WTC11 (cell line): ENCODE results near the gene PM20D2. TPM values are rescaled to one million over a fixed set of nuclear protein-coding genes. Genes with fewer than 3 reads are reported as not detected.

Experiments used
- ATAC-seq: fragments of 200-7000 bp; cut with Tn5 transposase; 2 replicates; pipeline ENCODE4 v1.10.0; 2021; ENCODE audit warnings: mild to moderate bottlenecking, moderate library complexity
- CTCF ChIA-PET: fragments of 300-600 bp; sonication (Branson Sonifier 250); formaldehyde crosslinking; loops from one replicate; lab custom pipeline; 2021; ENCODE audit warnings: antibody characterized with exemption; lab: Charles Lee
- POLR2A ChIA-PET: fragments of 350-600 bp; sonication (Branson Sonifier 250); formaldehyde crosslinking; loops from one replicate; lab custom pipeline; 2021; ENCODE audit warnings: antibody characterized with exemption; lab: Charles Lee
- DNase-seq: peaks from one replicate; pipeline ENCODE4 v3.0.0; 2021; ENCODE audit warnings: low spot score
- H3K27ac Mint-ChIP-seq: 2 replicates; pipeline ENCODE4 v1.8.0; 2021; ENCODE audit warnings: mixed read lengths
- H3K27me3 Mint-ChIP-seq: 2 replicates; pipeline ENCODE4 v1.8.0; 2021; ENCODE audit warnings: low read depth, mild to moderate bottlenecking, moderate library complexity, mixed read lengths
- H3K36me3 Mint-ChIP-seq: 2 replicates; pipeline ENCODE4 v1.8.0; 2021; ENCODE audit warnings: mixed read lengths
- H3K4me1 Mint-ChIP-seq: 2 replicates; pipeline ENCODE4 v1.8.0; 2022; ENCODE audit warnings: mixed read lengths
- H3K4me3 Mint-ChIP-seq: 2 replicates; pipeline ENCODE4 v1.8.0; 2021; ENCODE audit warnings: mild to moderate bottlenecking, moderate library complexity, mixed read lengths
- H3K9me3 Mint-ChIP-seq: 2 replicates; pipeline ENCODE4 v1.8.0; 2021; ENCODE audit warnings: mixed read lengths
- ESRRA ChIP-seq: sonication (generic); formaldehyde crosslinking; IDR thresholded peaks from 2 replicates; pipeline ENCODE4 v1.8.1; 2022; ENCODE audit warnings: mild to moderate bottlenecking, missing genetic modification reagents, borderline replicate concordance
- NR1H2 ChIP-seq: sonication (generic); formaldehyde crosslinking; IDR thresholded peaks from 2 replicates; pipeline ENCODE4 v1.9.0; 2021; ENCODE audit warnings: mild to moderate bottlenecking, moderate library complexity, missing genetic modification reagents
- RELA ChIP-seq: sonication (generic); formaldehyde crosslinking; IDR thresholded peaks from 2 replicates; pipeline ENCODE4 v1.8.1; 2022; ENCODE audit warnings: missing genetic modification reagents, mild to moderate bottlenecking, borderline replicate concordance
- TEAD1 ChIP-seq: sonication (generic); formaldehyde crosslinking; IDR thresholded peaks from 2 replicates; pipeline ENCODE4 v1.8.0; 2022; ENCODE audit warnings: mild to moderate bottlenecking, missing genetic modification reagents
- ZNF121 ChIP-seq: sonication (generic); formaldehyde crosslinking; IDR thresholded peaks from 2 replicates; pipeline ENCODE4 v1.8.0; 2023; ENCODE audit warnings: missing genetic modification reagents
- ZNF317 ChIP-seq: sonication (generic); formaldehyde crosslinking; IDR thresholded peaks from 2 replicates; pipeline ENCODE4 v1.8.1; 2023; ENCODE audit warnings: low read depth, mild to moderate bottlenecking, moderate library complexity, missing genetic modification reagents, borderline replicate concordance
- total RNA-seq: library from RNA; stranded (reverse); gene quantifications from 3 replicates; pipeline ENCODE4 v1.2.3, GENCODE V29; 2021
- TF ChIP-seq, protein P1 (sequence below): fragments of 250-450 bp; sonication (Bioruptor Pico); IDR thresholded peaks from 2 replicates; pipeline ENCODE4 v1.8.0; 2021; ENCODE audit warnings: mild to moderate bottlenecking
- TF ChIP-seq, protein P2 (sequence below): sonication (generic); formaldehyde crosslinking; IDR thresholded peaks from 2 replicates; pipeline ENCODE4 v1.8.0; 2022; ENCODE audit warnings: mild to moderate bottlenecking, missing genetic modification reagents
- TF ChIP-seq, protein P3 (sequence below): fragments of 250-450 bp; sonication (Bioruptor Pico); conservative IDR thresholded peaks from 2 replicates; pipeline ENCODE4 v1.9.0; 2021; ENCODE audit warnings: mild to moderate bottlenecking
- TF ChIP-seq, protein P4 (sequence below): sonication (generic); formaldehyde crosslinking; IDR thresholded peaks from 2 replicates; pipeline ENCODE4 v1.8.0; 2023; ENCODE audit warnings: missing genetic modification reagents, mild to moderate bottlenecking, borderline replicate concordance
- TF ChIP-seq, protein P5 (sequence below): sonication (generic); formaldehyde crosslinking; IDR thresholded peaks from 2 replicates; pipeline ENCODE4 v1.8.1; 2023; ENCODE audit warnings: mild to moderate bottlenecking, missing genetic modification reagents, moderate library complexity
- TF ChIP-seq, protein P6 (sequence below): sonication (generic); formaldehyde crosslinking; IDR thresholded peaks from 2 replicates; pipeline ENCODE4 v1.8.1; 2022; ENCODE audit warnings: missing genetic modification reagents, borderline replicate concordance
- TF ChIP-seq, protein P7 (sequence below): sonication (generic); formaldehyde crosslinking; IDR thresholded peaks from 2 replicates; pipeline ENCODE4 v1.8.0; 2022; ENCODE audit warnings: missing genetic modification reagents
- TF ChIP-seq, protein P8 (sequence below): fragments of 250-450 bp; sonication (Bioruptor Pico); IDR thresholded peaks from 2 replicates; pipeline ENCODE4 v1.9.0; 2021; ENCODE audit warnings: mild to moderate bottlenecking

PM20D2 gene
- total RNA-seq, 1 experiment from 2014 or later = 4.9 TPM

DNA sequence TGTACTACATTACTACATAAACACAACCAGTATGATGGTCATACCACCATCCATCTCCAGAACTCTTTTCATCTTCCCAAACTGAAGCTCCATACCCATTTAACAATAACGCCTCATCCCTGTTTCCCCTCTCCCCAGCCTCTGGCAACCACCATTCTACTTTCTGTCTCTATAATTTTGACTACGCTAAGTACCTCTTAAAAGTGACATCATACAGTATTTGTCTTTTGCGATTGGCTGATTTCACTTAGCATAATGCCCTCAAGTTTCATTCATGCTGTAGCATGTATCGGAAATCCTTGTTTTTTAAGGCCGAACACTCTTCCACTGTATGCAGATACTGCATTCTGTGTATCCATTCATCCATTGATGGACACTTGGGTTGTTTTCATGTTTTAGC is 41.6 kb downstream of the PM20D2 start:
- no peaks in the 10 kb centered on the region; the same call in 1 of the 2 replicates for H3K27me3 Mint-ChIP-seq
- H3K4me1 Mint-ChIP-seq = peaks cover 18% of the 10 kb centered on the region
- no peak overlapping the region for H3K27ac Mint-ChIP-seq
- CTCF ChIA-PET = no interaction called here
- ATAC-seq = no peak
- no peaks in the 10 kb centered on the region for H3K9me3 Mint-ChIP-seq
- no peak for DNase-seq
- POLR2A ChIA-PET = no interaction called here
- no peak overlapping the region for H3K4me3 Mint-ChIP-seq
- TF ChIP-seq, protein P1, sequence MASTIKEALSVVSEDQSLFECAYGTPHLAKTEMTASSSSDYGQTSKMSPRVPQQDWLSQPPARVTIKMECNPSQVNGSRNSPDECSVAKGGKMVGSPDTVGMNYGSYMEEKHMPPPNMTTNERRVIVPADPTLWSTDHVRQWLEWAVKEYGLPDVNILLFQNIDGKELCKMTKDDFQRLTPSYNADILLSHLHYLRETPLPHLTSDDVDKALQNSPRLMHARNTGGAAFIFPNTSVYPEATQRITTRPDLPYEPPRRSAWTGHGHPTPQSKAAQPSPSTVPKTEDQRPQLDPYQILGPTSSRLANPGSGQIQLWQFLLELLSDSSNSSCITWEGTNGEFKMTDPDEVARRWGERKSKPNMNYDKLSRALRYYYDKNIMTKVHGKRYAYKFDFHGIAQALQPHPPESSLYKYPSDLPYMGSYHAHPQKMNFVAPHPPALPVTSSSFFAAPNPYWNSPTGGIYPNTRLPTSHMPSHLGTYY (CRISPR knock-in tag) = no peak
- TF ChIP-seq ZNF317 (CRISPR knock-in tag) = no peak
- TF ChIP-seq, protein P2, sequence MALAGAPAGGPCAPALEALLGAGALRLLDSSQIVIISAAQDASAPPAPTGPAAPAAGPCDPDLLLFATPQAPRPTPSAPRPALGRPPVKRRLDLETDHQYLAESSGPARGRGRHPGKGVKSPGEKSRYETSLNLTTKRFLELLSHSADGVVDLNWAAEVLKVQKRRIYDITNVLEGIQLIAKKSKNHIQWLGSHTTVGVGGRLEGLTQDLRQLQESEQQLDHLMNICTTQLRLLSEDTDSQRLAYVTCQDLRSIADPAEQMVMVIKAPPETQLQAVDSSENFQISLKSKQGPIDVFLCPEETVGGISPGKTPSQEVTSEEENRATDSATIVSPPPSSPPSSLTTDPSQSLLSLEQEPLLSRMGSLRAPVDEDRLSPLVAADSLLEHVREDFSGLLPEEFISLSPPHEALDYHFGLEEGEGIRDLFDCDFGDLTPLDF (CRISPR knock-in tag) = no peak
- TF ChIP-seq TEAD1 (CRISPR knock-in tag) = no peak
- no peaks in the 10 kb centered on the region for H3K36me3 Mint-ChIP-seq

DNA sequence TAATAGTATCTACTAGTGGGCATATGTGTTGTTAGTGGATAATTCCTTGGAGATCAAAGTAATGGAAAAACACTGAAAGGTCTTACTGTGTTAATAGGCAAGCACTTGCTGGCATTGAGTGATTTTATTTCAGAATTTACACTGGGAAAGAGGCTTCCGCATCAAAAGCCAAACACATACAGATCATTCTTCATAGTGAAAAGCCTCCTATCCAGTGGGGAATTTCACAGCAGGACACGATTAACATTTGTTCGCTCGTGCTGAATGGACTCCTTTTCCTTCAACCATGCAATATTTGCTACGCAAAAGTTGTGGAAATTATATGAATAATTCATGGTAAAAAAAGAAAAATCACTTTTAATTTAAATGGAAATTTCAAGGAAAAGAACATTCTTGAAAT is 44.9 kb downstream of the PM20D2 start:
- Mint-ChIP-seq H3K4me1 (peaks cover 18% of the 10 kb centered on the region), H3K9me3 (peaks cover 20% of the 10 kb centered on the region), H3K4me3 (no peak overlapping the region), H3K27ac (no peak overlapping the region), H3K27me3 (peaks cover 6% of the 10 kb centered on the region; the same call in 1 of the 2 replicates), H3K36me3 (peaks cover 17% of the 10 kb centered on the region)
- ATAC-seq (no peak), DNase-seq (no peak)
- ChIA-PET CTCF (interaction anchor here (0.5 to 2.6 kb wide), 4 partner anchors 8 to 224 kb away, joined by 3 to 7 read pairs (median 4); no protein-coding TSS in a partner anchor), POLR2A (no interaction called here)
- TF ChIP-seq, protein P3, sequence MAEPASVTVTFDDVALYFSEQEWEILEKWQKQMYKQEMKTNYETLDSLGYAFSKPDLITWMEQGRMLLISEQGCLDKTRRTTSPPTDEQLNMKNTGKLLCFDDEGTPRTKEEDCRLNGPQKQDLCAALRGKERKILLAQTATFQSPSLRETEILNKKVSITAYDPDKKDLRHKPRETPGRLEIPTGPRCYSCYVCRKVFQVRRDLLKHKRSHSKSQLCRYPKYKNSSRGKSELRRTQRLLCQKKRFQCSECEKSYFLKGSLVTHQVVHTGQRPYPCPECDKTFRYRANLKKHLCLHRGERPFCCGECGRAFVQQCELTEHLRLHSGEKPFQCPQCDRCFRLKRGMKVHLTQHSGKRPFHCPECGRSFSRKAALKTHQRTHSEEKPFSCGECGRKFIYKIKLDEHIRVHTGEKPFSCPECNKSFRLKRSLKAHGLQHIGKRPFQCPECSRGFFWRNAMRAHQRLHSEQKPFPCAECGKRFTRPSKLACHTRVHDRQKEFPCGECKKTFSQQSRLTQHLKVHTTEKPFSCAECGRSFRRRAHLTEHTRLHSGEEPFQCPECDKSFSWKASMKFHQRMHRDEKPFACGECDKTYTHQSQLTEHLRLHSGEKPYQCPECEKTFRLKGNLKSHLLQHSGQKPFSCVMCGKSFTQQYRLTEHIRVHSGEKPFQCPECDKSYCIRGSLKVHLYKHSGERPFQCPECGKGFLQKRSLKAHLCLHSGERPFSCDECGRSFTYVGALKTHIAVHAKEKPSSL = no peak
- TF ChIP-seq, protein P4, sequence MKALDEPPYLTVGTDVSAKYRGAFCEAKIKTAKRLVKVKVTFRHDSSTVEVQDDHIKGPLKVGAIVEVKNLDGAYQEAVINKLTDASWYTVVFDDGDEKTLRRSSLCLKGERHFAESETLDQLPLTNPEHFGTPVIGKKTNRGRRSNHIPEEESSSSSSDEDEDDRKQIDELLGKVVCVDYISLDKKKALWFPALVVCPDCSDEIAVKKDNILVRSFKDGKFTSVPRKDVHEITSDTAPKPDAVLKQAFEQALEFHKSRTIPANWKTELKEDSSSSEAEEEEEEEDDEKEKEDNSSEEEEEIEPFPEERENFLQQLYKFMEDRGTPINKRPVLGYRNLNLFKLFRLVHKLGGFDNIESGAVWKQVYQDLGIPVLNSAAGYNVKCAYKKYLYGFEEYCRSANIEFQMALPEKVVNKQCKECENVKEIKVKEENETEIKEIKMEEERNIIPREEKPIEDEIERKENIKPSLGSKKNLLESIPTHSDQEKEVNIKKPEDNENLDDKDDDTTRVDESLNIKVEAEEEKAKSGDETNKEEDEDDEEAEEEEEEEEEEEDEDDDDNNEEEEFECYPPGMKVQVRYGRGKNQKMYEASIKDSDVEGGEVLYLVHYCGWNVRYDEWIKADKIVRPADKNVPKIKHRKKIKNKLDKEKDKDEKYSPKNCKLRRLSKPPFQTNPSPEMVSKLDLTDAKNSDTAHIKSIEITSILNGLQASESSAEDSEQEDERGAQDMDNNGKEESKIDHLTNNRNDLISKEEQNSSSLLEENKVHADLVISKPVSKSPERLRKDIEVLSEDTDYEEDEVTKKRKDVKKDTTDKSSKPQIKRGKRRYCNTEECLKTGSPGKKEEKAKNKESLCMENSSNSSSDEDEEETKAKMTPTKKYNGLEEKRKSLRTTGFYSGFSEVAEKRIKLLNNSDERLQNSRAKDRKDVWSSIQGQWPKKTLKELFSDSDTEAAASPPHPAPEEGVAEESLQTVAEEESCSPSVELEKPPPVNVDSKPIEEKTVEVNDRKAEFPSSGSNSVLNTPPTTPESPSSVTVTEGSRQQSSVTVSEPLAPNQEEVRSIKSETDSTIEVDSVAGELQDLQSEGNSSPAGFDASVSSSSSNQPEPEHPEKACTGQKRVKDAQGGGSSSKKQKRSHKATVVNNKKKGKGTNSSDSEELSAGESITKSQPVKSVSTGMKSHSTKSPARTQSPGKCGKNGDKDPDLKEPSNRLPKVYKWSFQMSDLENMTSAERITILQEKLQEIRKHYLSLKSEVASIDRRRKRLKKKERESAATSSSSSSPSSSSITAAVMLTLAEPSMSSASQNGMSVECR = no peak
- TF ChIP-seq, protein P5, sequence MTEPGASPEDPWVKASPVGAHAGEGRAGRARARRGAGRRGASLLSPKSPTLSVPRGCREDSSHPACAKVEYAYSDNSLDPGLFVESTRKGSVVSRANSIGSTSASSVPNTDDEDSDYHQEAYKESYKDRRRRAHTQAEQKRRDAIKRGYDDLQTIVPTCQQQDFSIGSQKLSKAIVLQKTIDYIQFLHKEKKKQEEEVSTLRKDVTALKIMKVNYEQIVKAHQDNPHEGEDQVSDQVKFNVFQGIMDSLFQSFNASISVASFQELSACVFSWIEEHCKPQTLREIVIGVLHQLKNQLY (CRISPR knock-in tag) = no peak
- TF ChIP-seq, protein P6, sequence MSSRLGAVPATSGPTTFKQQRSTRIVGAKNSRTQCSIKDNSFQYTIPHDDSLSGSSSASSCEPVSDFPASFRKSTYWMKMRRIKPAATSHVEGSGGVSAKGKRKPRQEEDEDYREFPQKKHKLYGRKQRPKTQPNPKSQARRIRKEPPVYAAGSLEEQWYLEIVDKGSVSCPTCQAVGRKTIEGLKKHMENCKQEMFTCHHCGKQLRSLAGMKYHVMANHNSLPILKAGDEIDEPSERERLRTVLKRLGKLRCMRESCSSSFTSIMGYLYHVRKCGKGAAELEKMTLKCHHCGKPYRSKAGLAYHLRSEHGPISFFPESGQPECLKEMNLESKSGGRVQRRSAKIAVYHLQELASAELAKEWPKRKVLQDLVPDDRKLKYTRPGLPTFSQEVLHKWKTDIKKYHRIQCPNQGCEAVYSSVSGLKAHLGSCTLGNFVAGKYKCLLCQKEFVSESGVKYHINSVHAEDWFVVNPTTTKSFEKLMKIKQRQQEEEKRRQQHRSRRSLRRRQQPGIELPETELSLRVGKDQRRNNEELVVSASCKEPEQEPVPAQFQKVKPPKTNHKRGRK = no peak
- TF ChIP-seq ESRRA = no peak
- TF ChIP-seq, protein P7, sequence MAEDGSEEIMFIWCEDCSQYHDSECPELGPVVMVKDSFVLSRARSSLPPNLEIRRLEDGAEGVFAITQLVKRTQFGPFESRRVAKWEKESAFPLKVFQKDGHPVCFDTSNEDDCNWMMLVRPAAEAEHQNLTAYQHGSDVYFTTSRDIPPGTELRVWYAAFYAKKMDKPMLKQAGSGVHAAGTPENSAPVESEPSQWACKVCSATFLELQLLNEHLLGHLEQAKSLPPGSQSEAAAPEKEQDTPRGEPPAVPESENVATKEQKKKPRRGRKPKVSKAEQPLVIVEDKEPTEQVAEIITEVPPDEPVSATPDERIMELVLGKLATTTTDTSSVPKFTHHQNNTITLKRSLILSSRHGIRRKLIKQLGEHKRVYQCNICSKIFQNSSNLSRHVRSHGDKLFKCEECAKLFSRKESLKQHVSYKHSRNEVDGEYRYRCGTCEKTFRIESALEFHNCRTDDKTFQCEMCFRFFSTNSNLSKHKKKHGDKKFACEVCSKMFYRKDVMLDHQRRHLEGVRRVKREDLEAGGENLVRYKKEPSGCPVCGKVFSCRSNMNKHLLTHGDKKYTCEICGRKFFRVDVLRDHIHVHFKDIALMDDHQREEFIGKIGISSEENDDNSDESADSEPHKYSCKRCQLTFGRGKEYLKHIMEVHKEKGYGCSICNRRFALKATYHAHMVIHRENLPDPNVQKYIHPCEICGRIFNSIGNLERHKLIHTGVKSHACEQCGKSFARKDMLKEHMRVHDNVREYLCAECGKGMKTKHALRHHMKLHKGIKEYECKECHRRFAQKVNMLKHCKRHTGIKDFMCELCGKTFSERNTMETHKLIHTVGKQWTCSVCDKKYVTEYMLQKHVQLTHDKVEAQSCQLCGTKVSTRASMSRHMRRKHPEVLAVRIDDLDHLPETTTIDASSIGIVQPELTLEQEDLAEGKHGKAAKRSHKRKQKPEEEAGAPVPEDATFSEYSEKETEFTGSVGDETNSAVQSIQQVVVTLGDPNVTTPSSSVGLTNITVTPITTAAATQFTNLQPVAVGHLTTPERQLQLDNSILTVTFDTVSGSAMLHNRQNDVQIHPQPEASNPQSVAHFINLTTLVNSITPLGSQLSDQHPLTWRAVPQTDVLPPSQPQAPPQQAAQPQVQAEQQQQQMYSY (CRISPR knock-in tag) = no peak
- TF ChIP-seq RELA (CRISPR knock-in tag) = no peak
- TF ChIP-seq, protein P8, sequence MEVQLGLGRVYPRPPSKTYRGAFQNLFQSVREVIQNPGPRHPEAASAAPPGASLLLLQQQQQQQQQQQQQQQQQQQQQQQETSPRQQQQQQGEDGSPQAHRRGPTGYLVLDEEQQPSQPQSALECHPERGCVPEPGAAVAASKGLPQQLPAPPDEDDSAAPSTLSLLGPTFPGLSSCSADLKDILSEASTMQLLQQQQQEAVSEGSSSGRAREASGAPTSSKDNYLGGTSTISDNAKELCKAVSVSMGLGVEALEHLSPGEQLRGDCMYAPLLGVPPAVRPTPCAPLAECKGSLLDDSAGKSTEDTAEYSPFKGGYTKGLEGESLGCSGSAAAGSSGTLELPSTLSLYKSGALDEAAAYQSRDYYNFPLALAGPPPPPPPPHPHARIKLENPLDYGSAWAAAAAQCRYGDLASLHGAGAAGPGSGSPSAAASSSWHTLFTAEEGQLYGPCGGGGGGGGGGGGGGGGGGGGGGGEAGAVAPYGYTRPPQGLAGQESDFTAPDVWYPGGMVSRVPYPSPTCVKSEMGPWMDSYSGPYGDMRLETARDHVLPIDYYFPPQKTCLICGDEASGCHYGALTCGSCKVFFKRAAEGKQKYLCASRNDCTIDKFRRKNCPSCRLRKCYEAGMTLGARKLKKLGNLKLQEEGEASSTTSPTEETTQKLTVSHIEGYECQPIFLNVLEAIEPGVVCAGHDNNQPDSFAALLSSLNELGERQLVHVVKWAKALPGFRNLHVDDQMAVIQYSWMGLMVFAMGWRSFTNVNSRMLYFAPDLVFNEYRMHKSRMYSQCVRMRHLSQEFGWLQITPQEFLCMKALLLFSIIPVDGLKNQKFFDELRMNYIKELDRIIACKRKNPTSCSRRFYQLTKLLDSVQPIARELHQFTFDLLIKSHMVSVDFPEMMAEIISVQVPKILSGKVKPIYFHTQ (CRISPR knock-in tag) = no peak
- no peak for TF ChIP-seq ZNF121 (CRISPR knock-in tag)
- TF ChIP-seq NR1H2 (CRISPR knock-in tag) = no peak
